GM10248 (cell line): ENCODE results near the gene SCN3A.

Source experiments
- CTCF ChIA-PET: fragments of 300-600 bp; sonication (Branson Sonifier 250); formaldehyde crosslinking; extraction: SDS; loops from one replicate; lab custom pipeline; 2021; ENCODE audit warnings: antibody characterized with exemption; lab: Yijun Ruan, JAX
- POLR2A ChIA-PET: fragments of 350-650 bp; sonication (Branson Sonifier 250); formaldehyde crosslinking; extraction: SDS; loops from one replicate; lab custom pipeline; 2020; ENCODE audit warnings: antibody characterized with exemption; lab: Yijun Ruan, JAX
- DNase-seq: peaks from one replicate; pipeline ENCODE4 v3.0.0; 2012; ENCODE audit errors: extremely low spot score
- TF ChIP-seq, protein P1 (sequence below): IDR thresholded peaks from 2 replicates; pipeline ENCODE4 v1.5.1; 2012; ENCODE audit warnings: mild to moderate bottlenecking, low read depth; ENCODE audit errors: extremely low read depth, missing control alignments, control extremely low read depth

Gene SCN3A

DNA sequence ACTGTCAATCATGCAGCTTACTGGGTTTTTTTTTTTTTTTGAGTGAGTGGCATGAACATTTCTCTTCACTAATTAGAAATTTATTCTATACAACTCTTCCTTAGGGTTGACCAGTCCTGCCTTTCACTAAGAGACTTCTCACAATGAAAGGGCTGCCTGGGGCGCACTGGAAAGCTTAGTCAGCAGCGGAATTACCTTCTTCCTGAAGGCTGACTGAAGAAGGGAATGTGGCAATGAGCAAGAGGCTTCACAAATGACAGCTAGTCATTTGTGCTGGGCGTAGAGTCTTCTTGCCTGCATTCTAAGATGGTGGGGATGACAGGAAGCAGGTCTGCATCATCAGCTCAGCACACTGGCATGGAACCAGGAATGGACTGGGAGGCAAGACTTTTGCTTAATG is 15.6 kb upstream of the SCN3A start:
- CTCF ChIA-PET = interaction anchor here (1.0 to 5.4 kb wide), 5 partner anchors 14 to 205 kb away, joined by 3 to 29 read pairs (median 3); partner anchors contain the start of gene SCN3A
- TF ChIP-seq, protein P1, sequence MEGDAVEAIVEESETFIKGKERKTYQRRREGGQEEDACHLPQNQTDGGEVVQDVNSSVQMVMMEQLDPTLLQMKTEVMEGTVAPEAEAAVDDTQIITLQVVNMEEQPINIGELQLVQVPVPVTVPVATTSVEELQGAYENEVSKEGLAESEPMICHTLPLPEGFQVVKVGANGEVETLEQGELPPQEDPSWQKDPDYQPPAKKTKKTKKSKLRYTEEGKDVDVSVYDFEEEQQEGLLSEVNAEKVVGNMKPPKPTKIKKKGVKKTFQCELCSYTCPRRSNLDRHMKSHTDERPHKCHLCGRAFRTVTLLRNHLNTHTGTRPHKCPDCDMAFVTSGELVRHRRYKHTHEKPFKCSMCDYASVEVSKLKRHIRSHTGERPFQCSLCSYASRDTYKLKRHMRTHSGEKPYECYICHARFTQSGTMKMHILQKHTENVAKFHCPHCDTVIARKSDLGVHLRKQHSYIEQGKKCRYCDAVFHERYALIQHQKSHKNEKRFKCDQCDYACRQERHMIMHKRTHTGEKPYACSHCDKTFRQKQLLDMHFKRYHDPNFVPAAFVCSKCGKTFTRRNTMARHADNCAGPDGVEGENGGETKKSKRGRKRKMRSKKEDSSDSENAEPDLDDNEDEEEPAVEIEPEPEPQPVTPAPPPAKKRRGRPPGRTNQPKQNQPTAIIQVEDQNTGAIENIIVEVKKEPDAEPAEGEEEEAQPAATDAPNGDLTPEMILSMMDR = no peak
- no peak for DNase-seq
- POLR2A ChIA-PET = no interaction called here

DNA sequence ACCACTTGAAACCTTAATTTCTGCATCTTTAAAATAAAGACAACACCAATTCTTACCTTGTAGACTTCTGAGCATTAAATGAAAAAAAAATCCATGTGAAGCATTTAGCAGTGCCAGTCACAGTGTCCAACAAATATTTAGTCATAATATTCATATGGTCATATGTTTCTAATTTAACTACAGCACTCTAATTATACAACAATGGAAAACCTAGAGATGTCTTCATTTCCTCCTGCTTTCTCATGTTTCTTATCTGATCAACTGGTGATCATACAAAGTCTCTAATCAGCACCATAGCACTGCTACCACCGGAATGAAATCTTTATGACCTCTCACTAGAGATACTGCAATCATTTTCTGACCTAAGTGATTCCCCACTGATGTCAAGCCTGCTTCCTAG is 10.2 kb upstream of the SCN3A start:
- ChIA-PET CTCF (interaction anchor here (2.0 kb wide), 1 partner anchor 197 kb away, joined by 5 read pairs; no protein-coding TSS in a partner anchor), POLR2A (no interaction called here)
- DNase-seq = no peak
- TF ChIP-seq, protein P1 = no peak

DNA sequence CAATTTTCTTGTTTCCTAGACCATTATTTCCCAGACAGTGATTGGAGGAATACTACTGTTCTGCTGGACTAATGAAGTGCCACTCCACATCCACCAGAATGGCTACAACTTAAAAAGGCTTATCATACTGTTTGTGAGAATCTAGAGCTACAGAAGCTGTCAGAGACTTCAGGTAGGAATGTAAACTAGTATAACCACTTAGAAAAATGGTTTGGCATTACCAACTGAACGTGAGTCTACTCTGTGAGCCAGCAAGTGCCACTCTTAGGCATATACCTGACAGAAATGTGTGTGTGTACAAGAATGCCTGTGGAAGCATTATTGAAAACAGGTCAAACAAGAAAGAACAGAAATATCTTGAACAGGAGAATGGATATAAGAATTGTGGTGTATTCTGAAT is 4.2 kb upstream of the SCN3A start:
- POLR2A ChIA-PET = no interaction called here
- no peak for DNase-seq
- CTCF ChIA-PET = interaction anchor here (0.9 to 1.5 kb wide), 4 partner anchors 9 to 192 kb away, joined by 3 read pairs; no protein-coding TSS in a partner anchor
- TF ChIP-seq, protein P1 = no peak

DNA sequence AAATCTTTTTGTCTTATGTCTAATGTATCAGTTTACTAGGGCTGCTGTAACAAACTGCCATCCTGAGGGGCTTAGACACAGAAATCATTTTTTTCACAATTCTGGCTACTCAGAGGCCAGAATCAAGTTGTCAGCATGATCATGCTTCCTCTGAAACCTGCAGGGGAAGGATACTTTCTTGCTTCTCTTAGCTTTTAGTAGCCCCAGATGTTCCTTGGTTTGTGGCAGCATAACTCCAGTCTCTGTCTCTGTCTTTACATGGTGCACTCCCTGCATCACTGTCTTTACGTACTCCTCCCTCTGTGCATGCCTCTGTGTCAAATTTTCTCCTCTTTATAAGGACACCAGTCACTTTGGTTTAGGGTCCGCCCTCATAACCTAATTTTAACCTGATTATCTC is 2.0 kb upstream of the SCN3A start:
- POLR2A ChIA-PET = no interaction called here

DNA sequence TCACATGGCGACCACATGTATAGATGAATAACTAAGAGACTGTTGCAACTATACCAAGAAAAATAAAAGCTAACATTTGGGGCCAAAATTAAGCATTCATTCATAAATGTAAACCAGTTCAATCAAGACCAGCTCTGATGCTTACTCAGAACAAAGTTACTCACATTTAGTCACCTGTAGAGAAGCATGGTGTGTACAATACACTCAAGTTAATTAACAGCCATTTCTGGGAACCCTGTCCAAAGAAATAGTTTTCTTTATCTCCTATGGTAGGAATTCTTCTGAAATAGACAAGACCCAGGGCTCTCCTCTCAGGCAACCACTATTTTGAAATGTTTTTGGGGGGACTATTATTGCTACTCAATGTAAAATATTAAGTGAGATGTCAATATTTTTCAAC is 1.6 kb downstream of the SCN3A start:
- ChIA-PET POLR2A (no interaction called here), CTCF (interaction anchor here (0.9 to 5.8 kb wide), 4 partner anchors 8 to 186 kb away, joined by 3 to 89 read pairs (median 4); no protein-coding TSS in a partner anchor)
- TF ChIP-seq, protein P1 = no peak
- DNase-seq = no peak

More for the DNA sequence above, 2.0 kb upstream of the SCN3A start:
- TF ChIP-seq, protein P1 = no peak
- CTCF ChIA-PET = interaction anchor here (0.9 to 4.2 kb wide), 3 partner anchors 13 to 189 kb away, joined by 3 to 29 read pairs (median 9); no protein-coding TSS in a partner anchor
- no peak for DNase-seq

DNA sequence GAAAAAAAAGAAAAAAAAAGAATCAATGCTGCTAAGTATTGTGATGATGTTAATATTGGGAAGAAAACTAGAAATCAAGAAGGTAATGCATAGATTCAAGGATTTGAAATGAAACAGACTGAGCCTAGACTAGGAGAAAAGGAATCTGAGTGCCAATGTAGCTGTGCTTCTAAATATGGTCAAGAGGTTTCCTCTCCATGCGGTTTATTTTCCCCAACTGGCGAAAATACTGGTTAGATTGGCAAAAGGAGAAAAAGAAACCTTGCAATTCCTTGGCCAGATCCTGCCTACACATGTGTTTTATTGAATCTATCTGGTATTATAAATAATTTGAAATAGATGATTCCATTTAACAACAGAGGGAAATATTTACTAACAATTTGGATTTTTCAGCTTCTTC is 5.7 kb downstream of the SCN3A start:
- TF ChIP-seq, protein P1 = no peak
- DNase-seq = no peak
- ChIA-PET POLR2A (no interaction called here), CTCF (interaction anchor here (0.9 kb wide), 1 partner anchor 21 kb away, joined by 3 read pairs; no protein-coding TSS in a partner anchor)
